B cell (primary cell): Measurements from ENCODE around the gene HMCN1. TPM values are rescaled to one million over a fixed set of nuclear protein-coding genes. Genes with fewer than 3 reads are reported as not detected.

Experiments used
- ATAC-seq: fragments of 200-7000 bp; cut with Tn5 transposase; one replicate; pipeline ENCODE4 v1.10.0; 2021; ENCODE audit warnings: low read depth, mild to moderate bottlenecking, moderate number of reproducible peaks, moderate library complexity
- CTCF ChIA-PET: fragments of 350-600 bp; sonication (Branson Sonifier 250); formaldehyde crosslinking; loops from one replicate; lab custom pipeline; 2021; ENCODE audit warnings: antibody characterized with exemption, inconsistent platforms; lab: Charles Lee
- POLR2A ChIA-PET: fragments of 350-600 bp; sonication (Branson Sonifier 250); formaldehyde crosslinking; loops from one replicate; lab custom pipeline; 2021; ENCODE audit warnings: antibody characterized with exemption; lab: Charles Lee
- DNase-seq: peaks from one replicate; pipeline ENCODE4 v3.0.0; 2013
- H2AFZ ChIP-seq: 2 replicates; pipeline ENCODE4 v1.6.1; 2012; ENCODE audit warnings: mild to moderate bottlenecking, low read depth, low read length; ENCODE audit not compliant: insufficient read depth, poor library complexity, severe bottlenecking
- H3K27ac ChIP-seq, 2 donors: 1 replicate in 1 of 2; 2 replicates in 1 of 2; pipeline ENCODE4 v1.5.1; 2012 to 2013; ENCODE audit warnings: low read length in 2 of 2, mild to moderate bottlenecking in 2 of 2, moderate library complexity in 1 of 2
- H3K27me3 ChIP-seq, 4 experiments: fragments of 200-600 bp in 1 of 4; sonication (generic) in 1 of 4; replicated peaks in 1 of 4; 1 replicate in 2 of 4; 2 replicates in 2 of 4; pipeline versions ENCODE4 v1.6.1 to v1.7.0; 2013 to 2016; ENCODE audit warnings: low read length in 3 of 4, mild to moderate bottlenecking in 2 of 4, mixed read lengths in 1 of 4, moderate library complexity in 1 of 4; ENCODE audit not compliant: insufficient read depth in 4 of 4, control insufficient read depth in 3 of 4; ENCODE audit errors: control extremely low read depth in 1 of 4
- H3K36me3 ChIP-seq, 2 experiments: replicated peaks in 1 of 2; 1 replicate in 1 of 2; 2 replicates in 1 of 2; pipeline versions ENCODE4 v1.6.1 to v1.7.1; 2013; ENCODE audit warnings: low read length in 1 of 2; ENCODE audit not compliant: insufficient read depth in 2 of 2, control insufficient read depth in 1 of 2; ENCODE audit errors: control extremely low read depth in 1 of 2, extremely low read depth in 1 of 2
- H3K4me1 ChIP-seq, 2 donors: fragments of 200-600 bp in 1 of 2; sonication (generic) in 1 of 2; 1 replicate in 1 of 2; 2 replicates in 1 of 2; pipeline versions ENCODE4 v1.5.1 to v1.6.1; 2013 to 2017; ENCODE audit warnings: low read length in 2 of 2; ENCODE audit not compliant: control insufficient read depth in 2 of 2, insufficient read depth in 2 of 2
- H3K4me2 ChIP-seq: replicated peaks from 2 replicates; pipeline ENCODE3; 2012; ENCODE audit warnings: mild to moderate bottlenecking, low read depth, low read length; ENCODE audit not compliant: poor library complexity, severe bottlenecking
- H3K4me3 ChIP-seq, 5 experiments: fragments of 200-600 bp in 1 of 5; sonication (generic) in 1 of 5; 1 replicate in 3 of 5; 2 replicates in 2 of 5; pipeline versions ENCODE4 v1.5.1 to v1.7.0; 2011 to 2016; ENCODE audit warnings: low read length in 4 of 5, mild to moderate bottlenecking in 4 of 5, low read depth in 2 of 5, control low read depth in 1 of 5, moderate library complexity in 1 of 5; ENCODE audit not compliant: insufficient read depth in 1 of 5; ENCODE audit errors: control extremely low read depth in 1 of 5, extremely low read depth in 1 of 5
- H3K79me2 ChIP-seq: fragments of 200-600 bp; sonication (generic); one replicate; pipeline ENCODE4 v1.6.0; 2016; ENCODE audit warnings: low read length; ENCODE audit not compliant: control insufficient read depth, insufficient read depth
- H3K9ac ChIP-seq: fragments of 200-600 bp; sonication (generic); 2 replicates; pipeline ENCODE4 v1.6.1; 2017; ENCODE audit warnings: mild to moderate bottlenecking, low read length, moderate library complexity
- H3K9me3 ChIP-seq, 3 donors: one replicate each; pipeline versions ENCODE4 v1.6.1 to v1.7.1; 2013; ENCODE audit warnings: low read length in 2 of 3; ENCODE audit not compliant: control insufficient read depth in 2 of 3, insufficient read depth in 1 of 3; ENCODE audit errors: control extremely low read depth in 1 of 3
- H4K20me1 ChIP-seq: 2 replicates; pipeline ENCODE4 v1.6.0; 2012; ENCODE audit warnings: mild to moderate bottlenecking, low read length; ENCODE audit not compliant: insufficient read depth, control insufficient read depth, poor library complexity, severe bottlenecking
- H3K27ac Mint-ChIP-seq: one replicate; pipeline ENCODE4 v1.8.0; 2021; ENCODE audit warnings: mixed read lengths
- H3K27me3 Mint-ChIP-seq: one replicate; pipeline ENCODE4 v1.8.0; 2021; ENCODE audit warnings: mixed read lengths
- H3K4me1 Mint-ChIP-seq: one replicate; pipeline ENCODE4 v1.8.0; 2021; ENCODE audit warnings: mixed read lengths
- H3K4me3 Mint-ChIP-seq: one replicate; pipeline ENCODE4 v1.8.0; 2021; ENCODE audit warnings: mixed read lengths
- H3K9me3 Mint-ChIP-seq: one replicate; pipeline ENCODE4 v1.8.0; 2022; ENCODE audit warnings: mixed read lengths; ENCODE audit not compliant: insufficient read depth
- CTCF ChIP-seq: fragments of 200-600 bp; IDR thresholded peaks from one replicate; pipeline ENCODE4 v1.8.0; 2022; ENCODE audit warnings: antibody characterized with exemption, mild to moderate bottlenecking
- EZH2 ChIP-seq: IDR thresholded peaks from 2 replicates; pipeline ENCODE4 v1.6.1; 2012; ENCODE audit warnings: borderline replicate concordance, low read depth, mild to moderate bottlenecking, moderate library complexity, low read length; ENCODE audit not compliant: insufficient read depth, poor library complexity, severe bottlenecking
- WGBS: methylation state at CpG from one replicate; pipeline ENCODE4 v1.1.5; 2013; ENCODE audit warnings: missing lambda C conversion rate; ENCODE audit not compliant: insufficient coverage; 5-methylcytosine and 5-hydroxymethylcytosine counted together
- intact Hi-C: fragments of 100-400 bp; cut with micrococcal nuclease; formaldehyde crosslinking; loops from one replicate; pipeline ENCODE4 v1.10.0; 2022
- polyA plus RNA-seq: library from polyadenylated mRNA; depleted of rRNA; stranded (reverse); fragments of >200 nt; gene quantifications from 2 replicates; pipeline ENCODE4 v1.2.3, GENCODE V29; 2012
- total RNA-seq, 2 donors: library from RNA; stranded (reverse); fragments of 120-200 nt in 1 of 2; gene quantifications; 1 replicate in 1 of 2; 2 replicates in 1 of 2; pipeline versions ENCODE4 v1.2.3 to v1.2.4, GENCODE V29; 2013 to 2022

The HMCN1 gene
- total and polyA plus RNA-seq, 2 donors (not counting 1 experiment from before 2014, with no cell fraction given), result not detected

DNA sequence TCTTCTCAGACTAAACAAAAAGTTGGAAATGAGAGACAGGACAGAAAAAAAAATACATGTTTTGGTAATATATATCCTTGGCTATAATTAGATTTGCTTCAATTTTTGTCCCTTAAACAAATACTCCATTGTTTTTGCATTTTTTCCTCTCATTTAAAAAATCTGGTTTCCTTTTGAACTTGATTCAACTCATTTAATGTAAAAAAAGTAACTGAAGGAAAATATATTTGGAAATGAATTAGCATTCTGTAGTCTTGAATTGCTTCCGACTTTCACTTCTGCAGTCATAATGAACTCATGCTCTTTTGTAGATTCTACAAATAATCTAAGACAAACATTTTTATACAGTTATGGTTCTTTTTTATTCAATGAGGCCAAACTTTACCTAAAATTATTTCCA is 309.1 kb downstream of the HMCN1 start:
- Histone ChIP-seq H3K79me2 (no peaks in the 10 kb centered on the region), H3K4me2 (no peak overlapping the region), H3K9ac (no peak overlapping the region), H2AFZ (no peak overlapping the region), H4K20me1 (no peaks in the 10 kb centered on the region), H3K27ac (no peak overlapping the region), H3K36me3 (no peaks in the 10 kb centered on the region), H3K4me1 (no peaks in the 10 kb centered on the region), H3K9me3 (no peaks in the 10 kb centered on the region), H3K4me3 (no peak overlapping the region), H3K27me3 (no peaks in the 10 kb centered on the region)
- WGBS, result no CpG with 5 or more reads among the region's 1 CpG
- Mint-ChIP-seq H3K27ac (no peak overlapping the region), H3K4me1 (no peaks in the 10 kb centered on the region), H3K27me3 (no peaks in the 10 kb centered on the region), H3K9me3 (no peaks in the 10 kb centered on the region), H3K4me3 (no peak overlapping the region)
- ATAC-seq, result no peak
- no peak for DNase-seq
- intact Hi-C loops, result no loop called here
- CTCF ChIA-PET, result no interaction called here
- no peak for TF ChIP-seq EZH2
- no peak for TF ChIP-seq CTCF
- POLR2A ChIA-PET, result no interaction called here

DNA sequence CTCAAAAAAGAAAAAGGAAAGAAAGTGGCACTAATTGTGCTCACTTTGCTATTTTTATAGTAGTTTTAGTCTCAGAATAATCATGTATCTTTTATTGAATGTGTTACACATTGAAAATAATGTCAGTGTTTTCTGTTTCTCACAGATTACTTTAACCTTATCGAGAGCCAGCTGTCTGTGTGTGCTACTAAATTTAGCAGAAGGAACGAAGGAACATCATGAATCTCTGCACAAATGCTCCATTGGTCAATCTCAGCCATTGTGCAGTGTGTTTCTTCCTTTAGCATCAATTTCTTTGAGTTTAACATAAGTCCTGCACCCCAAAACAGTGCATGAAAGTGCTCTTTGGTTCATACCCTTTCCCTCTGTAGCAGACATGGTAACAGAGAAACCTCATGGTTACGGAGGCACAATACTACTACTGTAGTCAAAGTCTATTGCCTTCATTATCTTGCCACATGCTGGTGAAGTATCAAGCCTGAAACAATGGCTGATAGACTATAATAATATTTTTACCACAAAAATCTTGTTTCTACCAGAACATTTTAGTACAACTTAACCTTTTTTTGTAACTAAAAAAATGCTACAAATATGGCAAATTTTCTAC is 310.0 kb downstream of the HMCN1 start:
- H3K4me3 ChIP-seq, result no peak overlapping the region
- no peak for TF ChIP-seq CTCF
- TF ChIP-seq EZH2, result no peak
- no peak overlapping the region for H3K27ac Mint-ChIP-seq
- H3K79me2 ChIP-seq, result no peaks in the 10 kb centered on the region
- H3K4me2 ChIP-seq, result no peak overlapping the region
- H3K4me3 Mint-ChIP-seq, result no peak overlapping the region
- intact Hi-C loops, result no loop called here
- no peak for ATAC-seq
- no peak overlapping the region for H3K9ac ChIP-seq
- DNase-seq, result no peak
- POLR2A ChIA-PET, result no interaction called here
- H3K9me3 Mint-ChIP-seq, result no peaks in the 10 kb centered on the region
- no peaks in the 10 kb centered on the region for H3K4me1 ChIP-seq
- CTCF ChIA-PET, result no interaction called here
- no peaks in the 10 kb centered on the region for H3K27me3 Mint-ChIP-seq
- no peaks in the 10 kb centered on the region for H3K9me3 ChIP-seq
- no peaks in the 10 kb centered on the region for H4K20me1 ChIP-seq
- no peak overlapping the region for H2AFZ ChIP-seq
- 85% methylated on average over 2 of the region's 3 CpGs for WGBS
- H3K27me3 ChIP-seq, result no peaks in the 10 kb centered on the region
- H3K4me1 Mint-ChIP-seq, result no peaks in the 10 kb centered on the region
- no peaks in the 10 kb centered on the region for H3K36me3 ChIP-seq
- H3K27ac ChIP-seq, result no peak overlapping the region
